Stimulated activated CD8-positive, alpha-beta memory T cell treated with anti-CD3 and anti-CD28 coated beads, Interleukin-4, amount 100 ng/mL, for 24 hours (primary cell): Measurements from ENCODE around the gene SEC24C.
A peak's percentile ranks its signal among the peaks of the same experiment; 100 is the strongest.
"Not testable (repeated sequence)": the region's sequence is repeated elsewhere in the genome, so short reads cannot be mapped to it uniquely, and the experiment has no call there.

Source experiments
- DNase-seq: peaks from one replicate; pipeline ENCODE4 v3.0.0-alpha.2; 2020; ENCODE audit warnings: low read depth

Gene SEC24C

GRCh38 chr10:73743905-73744663, at the start of gene SEC24C:
TSS of gene SEC24C (plus strand) at chr10:73744372. CDS start at chr10:73746833, 2,461 bp downstream.
- DNase-seq, result peak; percentile 91

- DNase-seq, result not testable (repeated sequence)
These were observed 48.9 kb upstream of the SEC24C start for GRCh38 chr10:73695302-73695701.

- not testable (repeated sequence) for DNase-seq
These were observed 46.5 kb upstream of the SEC24C start, which contains the start of gene AGAP5 for GRCh38 chr10:73697675-73698159. TSS of gene AGAP5 (minus strand) at chr10:73698109. CDS start at chr10:73697755, 354 bp downstream.

- DNase-seq, result not testable (repeated sequence)
These were observed 45.4 kb upstream of the SEC24C start for GRCh38 chr10:73698819-73699218.

- DNase-seq, result not testable (repeated sequence)
These were observed 40.2 kb upstream of the SEC24C start for GRCh38 chr10:73703924-73704323.

- not testable (repeated sequence) for DNase-seq
These were observed 38.6 kb upstream of the SEC24C start for GRCh38 chr10:73705506-73706072.

GRCh38 chr10:73706488-73706887, 37.7 kb upstream of the SEC24C start:
- not testable (repeated sequence) for DNase-seq

- not testable (repeated sequence) for DNase-seq
These were observed 36.5 kb upstream of the SEC24C start for GRCh38 chr10:73707628-73708027.

- DNase-seq, result not testable (repeated sequence)
These were observed 36.0 kb upstream of the SEC24C start for GRCh38 chr10:73708122-73708521.

GRCh38 chr10:73711683-73712082, 32.5 kb upstream of the SEC24C start:
- DNase-seq, result not testable (repeated sequence)

GRCh38 chr10:73713912-73714311, 30.3 kb upstream of the SEC24C start:
- DNase-seq, result not testable (repeated sequence)

- DNase-seq, result not testable (repeated sequence)
These were observed 29.7 kb upstream of the SEC24C start for GRCh38 chr10:73714483-73714882.

- not testable (repeated sequence) for DNase-seq
These were observed 28.7 kb upstream of the SEC24C start for GRCh38 chr10:73715179-73716156.

- DNase-seq, result no peak
These were observed 27.9 kb upstream of the SEC24C start for GRCh38 chr10:73716251-73716650.

GRCh38 chr10:73717556-73717955, 26.6 kb upstream of the SEC24C start:
- no peak for DNase-seq

GRCh38 chr10:73720561-73720960, 23.6 kb upstream of the SEC24C start:
- not testable (repeated sequence) for DNase-seq

GRCh38 chr10:73723516-73723915, 20.7 kb upstream of the SEC24C start:
- DNase-seq, result no peak

GRCh38 chr10:73729781-73730152, 14.4 kb upstream of the SEC24C start:
- DNase-seq, result peak; percentile 11

- DNase-seq, result peak; percentile 79
These were observed 13.8 kb upstream of the SEC24C start for GRCh38 chr10:73730153-73730906.

GRCh38 chr10:73731588-73732375, 12.4 kb upstream of the SEC24C start:
- DNase-seq, result no peak
